Adrenal gland (tissue), 12 donors: ENCODE measurements around the gene LHFPL4. TPM values are rescaled to one million over a fixed set of nuclear protein-coding genes. Genes with fewer than 3 reads are reported as not detected.

Experiments
- DNase-seq, 7 donors: peaks; one replicate each; pipeline ENCODE4 v3.0.0-alpha.2; 2019 to 2020
- H3K27ac ChIP-seq, 5 donors: fragments of 200-600 bp; sonication (generic) in 4 of 5; 1 replicate in 3 of 5; 2 replicates in 2 of 5; pipeline versions ENCODE4 v1.5.1 to v1.8.0; 2016 to 2020; ENCODE audit warnings: mild to moderate bottlenecking in 1 of 5
- H3K27me3 ChIP-seq: fragments of 200-600 bp; 2 replicates; pipeline ENCODE4 v1.8.0; 2021
- H3K36me3 ChIP-seq, 2 donors: fragments of 200-600 bp; replicated peaks in 1 of 2; 1 replicate in 1 of 2; 2 replicates in 1 of 2; pipeline versions ENCODE4 v1.5.1 to v1.8.0; 2018 to 2022
- H3K4me1 ChIP-seq, 2 donors: fragments of 200-600 bp; replicated peaks in 1 of 2; 1 replicate in 1 of 2; 2 replicates in 1 of 2; pipeline versions ENCODE4 v1.5.1 to v1.8.0; 2018 to 2021
- H3K4me3 ChIP-seq, 4 donors: fragments of 200-600 bp; sonication (generic) in 3 of 4; one replicate each; pipeline ENCODE4 v1.5.1; 2016 to 2018
- H3K9me3 ChIP-seq, 3 donors: fragments of 200-600 bp; sonication (generic) in 1 of 3; replicated peaks in 1 of 3; 1 replicate in 2 of 3; 2 replicates in 1 of 3; pipeline versions ENCODE4 v1.5.1 to v1.8.0; 2016 to 2021
- CTCF ChIP-seq, 6 experiments: fragments of 450-650 bp in 4 of 6; fragments of 200-600 bp in 2 of 6; sonication (generic) in 1 of 6; IDR thresholded peaks; 1 replicate in 5 of 6; 2 replicates in 1 of 6; pipeline versions ENCODE4 v1.5.1 to v1.8.0; 2016 to 2021; ENCODE audit warnings: antibody characterized with exemption in 6 of 6, mild to moderate bottlenecking in 2 of 6, moderate library complexity in 1 of 6
- POLR2A ChIP-seq, 2 donors: fragments of 450-650 bp; IDR thresholded peaks; one replicate each; pipeline ENCODE4 v1.6.1; 2017; ENCODE audit warnings: antibody characterized with exemption in 2 of 2, mild to moderate bottlenecking in 2 of 2, moderate library complexity in 1 of 2
- WGBS, 4 donors: extraction: QIAGEN DNeasy Blood & Tissue Kit in 2 of 4; methylation state at CpG; one replicate each; pipeline versions ENCODE4 v1.1.5 to v1.1.7; 2013 to 2017; 5-methylcytosine and 5-hydroxymethylcytosine counted together
- intact Hi-C, 2 donors: fragments of 100-400 bp; cut with DNase I; formaldehyde crosslinking; loops; one replicate each; pipeline versions ENCODE4 v1.14.1 to v1.15.0; 2022 to 2023
- polyA plus RNA-seq, 3 donors: library from polyadenylated mRNA; stranded (reverse); fragments of 200-250 nt in 2 of 3; fragments of 350-450 nt in 1 of 3; fragmentation: Illumina TruSeq in 1 of 3; extraction: RNeasy Lipid Tissue Mini Kit (QIAGEN cat#74804) in 1 of 3; gene quantifications; one replicate each; pipeline ENCODE4 v1.2.3, GENCODE V29; 2013 to 2014
- total RNA-seq, 9 donors: library from RNA; depleted of rRNA in 4 of 9; stranded (reverse); fragments of >200 nt in 4 of 9; fragments of 120-200 nt in 1 of 9; fragmentation: NEBNext Ultra II Directional in 1 of 9; extraction: Animal tissue kit (Norgen Biotek cat#: 25700) in 1 of 9; gene quantifications; one replicate each; pipeline versions ENCODE4 v1.1.0 to v1.2.4, GENCODE V29; 2013 to 2023
- donor health status: healthy with polysubstance abuse.
- donor health status: Bipolar disorder and iron deficiency.
- donor health status: DM: yes; HTN: yes; CAD: no.
- donor health status: DM: no; HTN: no; CAD: no.
- donor health status: DM: no; HTN: no; CAD: no.
- donor health status: DM: yes; HTN: yes; CAD: no.

LHFPL4 gene
- total and polyA plus RNA-seq, 12 donors, result 0.04 to 3.5 (median 0.99) TPM; not detected in 2

GRCh38 chr3:9514306-9514705, 39.3 kb downstream of the LHFPL4 start:
- TF ChIP-seq CTCF (IDR thresholded peaks at IDR 0.05), result no peak
- TF ChIP-seq POLR2A (IDR thresholded peaks at IDR 0.05), result no peak
- no peaks in the 10 kb centered on the region for H3K36me3 ChIP-seq

DNA sequence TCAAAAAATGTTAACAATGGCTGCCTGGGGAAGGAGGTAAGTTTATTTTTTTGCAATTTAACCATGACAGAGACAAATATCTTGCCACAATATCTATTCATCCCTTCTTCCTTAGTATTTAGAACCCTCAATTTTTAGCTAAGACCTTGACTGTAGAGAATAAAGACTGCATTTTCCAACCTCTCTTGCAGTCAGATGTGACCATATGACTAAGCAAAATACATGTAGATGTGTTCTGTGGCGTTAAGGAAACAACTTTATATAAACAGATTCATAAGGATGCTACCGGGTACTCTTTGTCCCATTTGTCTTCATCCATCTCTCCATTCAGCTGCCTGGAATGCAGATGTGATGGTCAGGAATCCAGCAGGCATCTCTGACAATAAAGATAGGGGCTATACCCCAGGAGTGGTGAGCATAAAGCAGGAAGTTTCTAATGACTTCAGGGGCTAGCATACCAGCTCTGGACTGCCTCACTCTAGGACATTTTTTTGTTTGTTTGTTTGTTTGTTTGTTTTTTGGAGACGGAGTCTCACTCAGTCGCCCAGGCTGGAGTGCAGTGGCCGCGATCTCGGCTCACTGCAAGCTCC, 41.1 kb downstream of the LHFPL4 start:
- intact Hi-C loops, result no loop called here
- no peaks in the 10 kb centered on the region for H3K4me1 ChIP-seq
- no peak overlapping the region for H3K4me3 ChIP-seq
- TF ChIP-seq CTCF (IDR thresholded peaks at IDR 0.05) (no peak), POLR2A (IDR thresholded peaks at IDR 0.05) (no peak)
- H3K36me3 ChIP-seq, result no peaks in the 10 kb centered on the region
- 64 to 76% (median 67%) methylated on average over 7 of the region's 7 CpGs for WGBS, 4 donors
- peaks cover 6% of the 10 kb centered on the region for H3K27me3 ChIP-seq
- no peak for DNase-seq
- no peaks in the 10 kb centered on the region for H3K9me3 ChIP-seq
- H3K27ac ChIP-seq, result no peak overlapping the region

More at GRCh38 chr3:9514306-9514705, 39.3 kb downstream of the LHFPL4 start:
- H3K27me3 ChIP-seq, result no peaks in the 10 kb centered on the region
- DNase-seq, result no peak
- H3K9me3 ChIP-seq, result no peaks in the 10 kb centered on the region
- 60 to 66% (median 63%) methylated on average over 4 of the region's 4 CpGs for WGBS, 4 donors
- H3K4me3 ChIP-seq, result no peak overlapping the region
- H3K4me1 ChIP-seq, result no peaks in the 10 kb centered on the region
- no peak overlapping the region for H3K27ac ChIP-seq
- intact Hi-C loops, result no loop called here

GRCh38 chr3:9508781-9509180, 44.8 kb downstream of the LHFPL4 start:
- no peak overlapping the region for H3K27ac ChIP-seq
- TF ChIP-seq CTCF (IDR thresholded peaks at IDR 0.05), result no peak
- no peak for TF ChIP-seq POLR2A (IDR thresholded peaks at IDR 0.05)
- no peak overlapping the region for H3K4me3 ChIP-seq
- H3K9me3 ChIP-seq, result no peaks in the 10 kb centered on the region
- no peaks in the 10 kb centered on the region for H3K4me1 ChIP-seq
- H3K27me3 ChIP-seq, result peaks cover 6% of the 10 kb centered on the region
- no peaks in the 10 kb centered on the region for H3K36me3 ChIP-seq
- 11 to 22% (median 16%) methylated on average over 18 to 25 of the region's 25 CpGs for WGBS, 4 donors
- intact Hi-C loops, result loop anchor here (10.0 kb wide), 2 partner anchors 176 to 216 kb away; no protein-coding TSS in a partner anchor
- no peak for DNase-seq

- Histone ChIP-seq H3K9me3 (no peaks in the 10 kb centered on the region), H3K4me1 (no peaks in the 10 kb centered on the region), H3K27me3 (peaks cover 6% of the 10 kb centered on the region), H3K27ac (no peak overlapping the region), H3K36me3 (no peaks in the 10 kb centered on the region), H3K4me3 (no peak overlapping the region)
- TF ChIP-seq CTCF (IDR thresholded peaks at IDR 0.05), result no peak
- TF ChIP-seq POLR2A (IDR thresholded peaks at IDR 0.05), result no peak
- DNase-seq, result no peak
- intact Hi-C loops, result loop anchor here (10.0 kb wide), 2 partner anchors 177 to 217 kb away; no protein-coding TSS in a partner anchor
- 57 to 68% (median 62%) methylated on average over 9 to 14 of the region's 14 CpGs for WGBS, 4 donors
These were observed 45.7 kb downstream of the LHFPL4 start for GRCh38 chr3:9507586-9508578.
